Parathyroid adenoma (tissue), 2 donors: ENCODE results near the gene PRKN.

Experiments used
- H2AFZ ChIP-seq: fragments of 300-600 bp; sonication (generic); one replicate; pipeline ENCODE4 v1.7.0; 2017; ENCODE audit warnings: antibody characterized with exemption, mild to moderate bottlenecking
- H3K27ac ChIP-seq: fragments of 300-600 bp; sonication (generic); one replicate; pipeline ENCODE4 v1.7.0; 2017
- H3K27me3 ChIP-seq: fragments of 300-600 bp; sonication (generic); one replicate; pipeline ENCODE4 v1.7.0; 2017; ENCODE audit warnings: low read length; ENCODE audit not compliant: control insufficient read depth, insufficient read depth
- H3K36me3 ChIP-seq: fragments of 300-600 bp; sonication (generic); one replicate; pipeline ENCODE4 v1.7.0; 2017; ENCODE audit warnings: low read length; ENCODE audit not compliant: control insufficient read depth, insufficient read depth
- H3K4me1 ChIP-seq: fragments of 300-600 bp; sonication (generic); one replicate; pipeline ENCODE4 v1.7.0; 2017; ENCODE audit warnings: control low read depth
- H3K4me2 ChIP-seq: fragments of 300-600 bp; sonication (generic); one replicate; pipeline ENCODE4 v1.7.0; 2017; ENCODE audit warnings: low read length
- H3K4me3 ChIP-seq: fragments of 300-600 bp; sonication (generic); one replicate; pipeline ENCODE4 v1.7.0; 2017; ENCODE audit warnings: low read depth, low read length
- H3K79me2 ChIP-seq: fragments of 300-600 bp; sonication (generic); one replicate; pipeline ENCODE4 v1.7.0; 2017; ENCODE audit warnings: control low read depth
- H3K9ac ChIP-seq: fragments of 300-600 bp; sonication (generic); one replicate; pipeline ENCODE4 v1.7.0; 2017; ENCODE audit warnings: mild to moderate bottlenecking
- H3K9me3 ChIP-seq: fragments of 300-600 bp; sonication (generic); one replicate; pipeline ENCODE4 v1.7.0; 2017; ENCODE audit warnings: low read length; ENCODE audit not compliant: control insufficient read depth
- CTCF ChIP-seq: fragments of 300-600 bp; sonication (generic); IDR thresholded peaks from one replicate; pipeline ENCODE4 v1.7.0; 2017; ENCODE audit warnings: antibody characterized with exemption, mild to moderate bottlenecking
- donor health status: primary hyperparathyroidism.

Gene PRKN

GRCh38 chr6:162332365-162332764, 395.2 kb downstream of the PRKN start:
- H3K9me3 ChIP-seq, result no peaks in the 10 kb centered on the region
- no peak for TF ChIP-seq CTCF
- H3K4me3 ChIP-seq, result no peak overlapping the region
- no peak overlapping the region for H3K4me2 ChIP-seq
- no peaks in the 10 kb centered on the region for H3K79me2 ChIP-seq
- no peaks in the 10 kb centered on the region for H3K36me3 ChIP-seq
- H3K4me1 ChIP-seq, result no peaks in the 10 kb centered on the region
- H3K27me3 ChIP-seq, result no peaks in the 10 kb centered on the region
- no peak overlapping the region for H2AFZ ChIP-seq
- H3K9ac ChIP-seq, result no peak overlapping the region
- no peak overlapping the region for H3K27ac ChIP-seq

DNA sequence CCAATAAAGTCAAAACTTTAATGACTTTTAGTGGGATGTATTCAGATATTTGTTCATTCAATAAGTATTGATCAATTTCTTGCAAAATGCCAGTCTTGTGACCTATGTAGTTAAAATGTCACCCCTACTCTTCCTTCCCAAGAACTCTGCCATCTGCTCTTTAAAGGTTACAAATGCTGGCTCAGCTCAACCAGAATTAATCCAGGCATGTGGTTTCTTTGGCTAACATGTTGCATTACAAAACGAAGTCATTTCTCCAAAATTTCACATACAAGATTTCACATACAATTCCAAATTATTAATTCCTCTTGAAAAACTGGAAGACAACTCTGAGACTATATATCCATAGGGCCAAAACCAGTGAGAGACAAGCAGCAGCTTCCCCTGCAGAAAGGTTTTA, 395.7 kb downstream of the PRKN start:
- Histone ChIP-seq H3K79me2 (no peaks in the 10 kb centered on the region), H3K27ac (no peak overlapping the region), H3K4me3 (no peak overlapping the region), H3K9ac (no peak overlapping the region), H3K9me3 (no peaks in the 10 kb centered on the region), H3K4me1 (no peaks in the 10 kb centered on the region), H2AFZ (no peak overlapping the region), H3K4me2 (no peak overlapping the region), H3K27me3 (no peaks in the 10 kb centered on the region), H3K36me3 (no peaks in the 10 kb centered on the region)
- no peak for TF ChIP-seq CTCF

DNA sequence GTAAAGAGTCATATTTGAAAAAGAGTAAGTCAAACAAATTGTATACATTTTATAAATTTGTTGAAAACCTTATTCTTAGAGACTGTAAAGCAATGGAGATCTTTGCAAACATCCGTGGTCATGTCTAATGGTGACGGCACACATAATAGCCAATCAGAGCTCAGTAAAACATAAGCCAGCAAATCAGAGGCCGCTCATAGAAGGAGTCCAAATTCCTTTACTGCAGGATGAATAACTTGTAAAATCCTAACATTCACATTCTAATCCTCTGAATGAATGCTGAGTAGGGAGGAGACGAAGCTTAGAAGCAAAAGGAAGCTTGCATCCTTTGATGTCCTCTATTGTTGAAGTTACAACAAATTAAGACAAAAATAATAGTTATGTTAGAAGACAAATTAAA, 401.7 kb downstream of the PRKN start:
- no peak overlapping the region for H3K4me3 ChIP-seq
- H3K9ac ChIP-seq, result no peak overlapping the region
- H3K4me1 ChIP-seq, result no peaks in the 10 kb centered on the region
- no peak overlapping the region for H2AFZ ChIP-seq
- no peaks in the 10 kb centered on the region for H3K79me2 ChIP-seq
- H3K27ac ChIP-seq, result no peak overlapping the region
- no peaks in the 10 kb centered on the region for H3K36me3 ChIP-seq
- no peaks in the 10 kb centered on the region for H3K27me3 ChIP-seq
- H3K9me3 ChIP-seq, result no peaks in the 10 kb centered on the region
- TF ChIP-seq CTCF, result no peak
- no peak overlapping the region for H3K4me2 ChIP-seq

DNA sequence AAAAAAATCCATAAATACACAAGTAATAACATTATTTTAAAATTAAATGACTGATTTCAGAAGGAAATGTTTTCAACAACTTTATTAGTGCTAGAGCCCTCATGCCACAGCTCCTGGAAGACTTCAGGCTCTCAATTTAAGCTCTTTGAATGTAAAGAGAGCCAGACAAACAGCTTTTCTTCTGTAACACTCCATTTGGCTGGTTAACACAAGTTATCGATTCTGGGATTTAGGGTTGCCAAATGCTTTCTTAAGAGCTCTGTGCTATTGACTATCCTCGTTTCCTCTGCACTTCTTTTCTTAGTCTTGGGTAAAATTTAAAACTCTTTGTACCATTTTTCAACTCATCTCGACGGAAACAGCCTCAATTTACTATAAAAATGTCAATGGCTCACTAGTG, 402.5 kb downstream of the PRKN start:
- H3K9me3 ChIP-seq, result no peaks in the 10 kb centered on the region
- no peak overlapping the region for H2AFZ ChIP-seq
- no peak overlapping the region for H3K4me2 ChIP-seq
- H3K4me3 ChIP-seq, result no peak overlapping the region
- no peaks in the 10 kb centered on the region for H3K36me3 ChIP-seq
- H3K4me1 ChIP-seq, result no peaks in the 10 kb centered on the region
- no peak overlapping the region for H3K27ac ChIP-seq
- no peak overlapping the region for H3K9ac ChIP-seq
- no peaks in the 10 kb centered on the region for H3K27me3 ChIP-seq
- no peak for TF ChIP-seq CTCF
- no peaks in the 10 kb centered on the region for H3K79me2 ChIP-seq

GRCh38 chr6:162315291-162315690, 412.3 kb downstream of the PRKN start:
- Histone ChIP-seq H3K79me2 (no peaks in the 10 kb centered on the region), H3K4me1 (no peaks in the 10 kb centered on the region)

More at GRCh38 chr6:162315291-162315690, 412.3 kb downstream of the PRKN start:
- H3K9ac ChIP-seq, result no peak overlapping the region
- H3K27me3 ChIP-seq, result no peaks in the 10 kb centered on the region
- H3K36me3 ChIP-seq, result no peaks in the 10 kb centered on the region
- H3K9me3 ChIP-seq, result no peaks in the 10 kb centered on the region
- no peak overlapping the region for H3K27ac ChIP-seq
- H2AFZ ChIP-seq, result no peak overlapping the region
- no peak overlapping the region for H3K4me3 ChIP-seq
- TF ChIP-seq CTCF, result no peak
- H3K4me2 ChIP-seq, result no peak overlapping the region
